ENCODE measurements around the gene ZNF687. TPM values are rescaled to one million over a fixed set of nuclear protein-coding genes. Genes with fewer than 3 reads are reported as not detected.

The ZNF687 gene
- total RNA-seq, 4 donors from 2014 or later, result 30.5 to 53.5 (median 38.5) TPM

DNA sequence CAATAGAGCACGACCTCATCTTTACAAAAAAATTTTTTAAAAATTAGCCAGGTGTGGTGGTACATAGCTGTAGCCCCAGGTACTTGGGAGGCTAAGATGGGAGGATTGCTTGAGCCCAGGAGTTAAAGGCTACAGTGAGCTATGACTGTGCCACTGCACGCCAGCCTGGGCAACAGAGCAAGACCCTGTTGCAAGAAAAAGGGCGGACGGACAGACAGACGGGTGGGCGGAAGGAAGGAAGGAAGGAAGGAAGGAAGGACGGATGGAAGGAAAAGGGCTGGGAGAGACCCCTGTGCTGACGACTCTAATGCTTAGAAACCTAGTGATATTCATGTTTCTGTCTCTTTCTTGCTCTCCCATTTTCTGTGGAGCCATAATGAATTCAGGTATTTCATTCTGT, 30.7 kb downstream of the ZNF687 start:
- Histone ChIP-seq H3K36me3 (peaks cover 0 to 70% (median 0%) of the 10 kb centered on the region in 3 donors), H3K4me1 (peaks cover 0 to 42% (median 3%) of the 10 kb centered on the region in 4 donors), H3K27me3 (no peaks in the 10 kb centered on the region), H3K27ac (peak overlapping the region; percentile 5 to 92 (median 48)), H3K9me3 (no peaks in the 10 kb centered on the region), H3K4me3 (no peak overlapping the region)
- DNase-seq, result no peak
- TF ChIP-seq CTCF (IDR thresholded peaks at IDR 0.05), result no peak
- TF ChIP-seq POLR2A (IDR thresholded peaks at IDR 0.05), result no peak

DNA sequence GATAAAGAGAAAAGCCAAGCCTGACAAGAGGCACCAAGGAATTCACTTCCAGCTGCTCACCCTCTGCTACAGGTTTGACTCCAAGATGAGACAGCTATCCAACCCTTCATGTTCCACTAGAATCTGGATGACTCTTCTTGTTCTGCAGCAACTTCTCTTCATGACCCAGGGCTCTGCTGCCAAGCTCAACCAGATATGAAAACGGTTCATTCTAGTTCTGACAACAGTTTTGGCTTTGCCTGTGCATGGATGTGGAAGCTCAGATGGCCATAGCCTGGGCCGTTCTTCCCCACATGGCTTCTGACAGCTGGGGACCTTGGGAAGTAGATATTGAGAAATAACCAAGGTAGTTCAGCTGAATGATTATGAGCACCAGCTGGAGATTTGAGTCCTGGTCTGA, 31.4 kb downstream of the ZNF687 start:
- Histone ChIP-seq H3K27ac (peak overlapping the region in 2 of 4 donors; percentile 14 to 15), H3K4me3 (no peak overlapping the region), H3K36me3 (peaks cover 0 to 71% (median 0%) of the 10 kb centered on the region in 3 donors), H3K4me1 (peaks cover 0 to 42% (median 3%) of the 10 kb centered on the region in 4 donors), H3K9me3 (no peaks in the 10 kb centered on the region), H3K27me3 (no peaks in the 10 kb centered on the region)
- no peak for DNase-seq
- TF ChIP-seq POLR2A (IDR thresholded peaks at IDR 0.05), result no peak
- TF ChIP-seq CTCF (IDR thresholded peaks at IDR 0.05), result no peak

GRCh38 chr1:151314137-151314875, 32.2 kb downstream of the ZNF687 start:
- Histone ChIP-seq H3K36me3 (peaks cover 0 to 69% (median 0%) of the 10 kb centered on the region in 3 donors), H3K4me3 (no peak overlapping the region), H3K27ac (peak overlapping the region in 2 of 4 donors; percentile 10 to 23), H3K27me3 (no peaks in the 10 kb centered on the region), H3K4me1 (peaks cover 0 to 42% (median 3%) of the 10 kb centered on the region in 4 donors), H3K9me3 (no peaks in the 10 kb centered on the region)
- peak in 2 of 3 donors; percentile 41 to 79 for DNase-seq
- TF ChIP-seq CTCF (IDR thresholded peaks at IDR 0.05), result no peak
- TF ChIP-seq POLR2A (IDR thresholded peaks at IDR 0.05), result no peak

DNA sequence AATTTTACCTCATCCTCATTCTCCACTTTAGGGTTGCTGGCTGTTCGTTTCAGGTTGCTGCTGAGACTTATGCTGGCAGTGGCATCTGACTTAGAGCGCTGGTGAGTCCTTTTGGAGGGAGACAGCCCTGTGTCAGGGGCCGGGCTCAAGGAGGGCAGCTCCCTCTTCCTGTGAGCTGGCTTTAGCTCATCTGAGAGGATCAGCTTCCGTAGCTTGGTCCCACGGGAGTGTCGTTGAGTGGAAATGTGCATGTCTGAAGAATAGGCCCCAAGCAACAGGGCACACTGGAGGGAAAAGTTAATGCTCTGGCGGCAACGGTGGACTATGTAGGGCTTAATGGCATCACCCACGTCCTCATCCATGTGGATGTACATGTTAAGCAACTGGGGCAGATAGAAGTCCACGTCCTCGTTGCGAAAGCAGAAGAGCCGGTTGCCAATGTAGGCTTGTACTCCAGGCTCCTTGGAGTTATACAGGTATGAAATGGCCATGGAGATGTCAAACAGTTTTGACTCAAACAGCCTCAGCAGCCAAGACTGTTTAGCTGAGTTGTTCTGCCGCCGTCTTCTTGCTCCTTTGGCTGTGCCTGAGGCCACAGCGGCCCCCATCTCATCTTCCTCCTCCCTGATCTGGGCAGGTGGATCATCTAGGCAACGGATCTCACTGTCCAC, 33.6 kb downstream of the ZNF687 start:
- TF ChIP-seq CTCF (IDR thresholded peaks at IDR 0.05) (no peak), POLR2A (IDR thresholded peaks at IDR 0.05) (no peak)
- no peak overlapping the region for H3K27ac ChIP-seq
- H3K4me1 ChIP-seq, result peaks cover 0 to 30% (median 3%) of the 10 kb centered on the region in 4 donors
- no peak overlapping the region for H3K4me3 ChIP-seq
- no peak for DNase-seq
- H3K36me3 ChIP-seq, result peaks cover 0 to 76% (median 0%) of the 10 kb centered on the region in 3 donors
- H3K27me3 ChIP-seq, result no peaks in the 10 kb centered on the region
- H3K9me3 ChIP-seq, result no peaks in the 10 kb centered on the region

- H3K4me3 ChIP-seq, result no peak overlapping the region
- H3K36me3 ChIP-seq, result peaks cover 0 to 87% (median 0%) of the 10 kb centered on the region in 3 donors
- TF ChIP-seq POLR2A (IDR thresholded peaks at IDR 0.05) (no peak), CTCF (IDR thresholded peaks at IDR 0.05) (no peak)
- DNase-seq, result no peak
- H3K9me3 ChIP-seq, result no peaks in the 10 kb centered on the region
- H3K27ac ChIP-seq, result no peak overlapping the region
- H3K4me1 ChIP-seq, result peaks cover 0 to 7% (median 0%) of the 10 kb centered on the region in 4 donors
- no peaks in the 10 kb centered on the region for H3K27me3 ChIP-seq
Observed at GRCh38 chr1:151318975-151319374, 36.9 kb downstream of the ZNF687 start.

All from Peyer's patch (tissue), 4 donors.